Left ventricle myocardium inferior (tissue), 1 donor: ENCODE data around the gene AGPAT2. TPM values are rescaled to one million over a fixed set of nuclear protein-coding genes. Genes with fewer than 3 reads are reported as not detected.

Experiments used
- DNase-seq: peaks from one replicate; pipeline ENCODE4 v3.0.0-alpha.2; 2020
- H3K27ac ChIP-seq: fragments of 200-600 bp; replicated peaks from 2 replicates; pipeline ENCODE4 v1.8.0; 2021
- H3K27me3 ChIP-seq: fragments of 200-600 bp; 2 replicates; pipeline ENCODE4 v1.8.0; 2021; ENCODE audit warnings: low read depth
- H3K36me3 ChIP-seq: fragments of 200-600 bp; 2 replicates; pipeline ENCODE4 v1.8.0; 2021
- H3K4me1 ChIP-seq: fragments of 200-600 bp; 2 replicates; pipeline ENCODE4 v1.8.0; 2021
- H3K4me3 ChIP-seq: fragments of 200-600 bp; 2 replicates; pipeline ENCODE4 v1.8.0; 2021; ENCODE audit warnings: mild to moderate bottlenecking, moderate library complexity
- H3K9me3 ChIP-seq: fragments of 200-600 bp; replicated peaks from 2 replicates; pipeline ENCODE4 v1.8.0; 2021
- intact Hi-C: fragments of 100-400 bp; cut with micrococcal nuclease; formaldehyde crosslinking; loops from one replicate; pipeline ENCODE4 v1.11.0; 2022
- total RNA-seq: library from RNA; stranded (reverse); fragmentation: NEBNext Ultra II Directional; extraction: Animal tissue kit (Norgen Biotek cat#: 25700); gene quantifications from one replicate; pipeline ENCODE4 v1.2.1, GENCODE V29; 2021
- TF ChIP-seq, protein P1 (sequence below): fragments of 200-600 bp; IDR thresholded peaks from 2 replicates; pipeline ENCODE4 v1.8.0; 2021; ENCODE audit warnings: antibody characterized with exemption, mild to moderate bottlenecking, borderline replicate concordance
- donor health status: DM: no; HTN: yes; CAD: no; lungs with severe emphysema.

The AGPAT2 gene
- total RNA-seq, 1 donor from 2014 or later = 48.8 TPM

DNA sequence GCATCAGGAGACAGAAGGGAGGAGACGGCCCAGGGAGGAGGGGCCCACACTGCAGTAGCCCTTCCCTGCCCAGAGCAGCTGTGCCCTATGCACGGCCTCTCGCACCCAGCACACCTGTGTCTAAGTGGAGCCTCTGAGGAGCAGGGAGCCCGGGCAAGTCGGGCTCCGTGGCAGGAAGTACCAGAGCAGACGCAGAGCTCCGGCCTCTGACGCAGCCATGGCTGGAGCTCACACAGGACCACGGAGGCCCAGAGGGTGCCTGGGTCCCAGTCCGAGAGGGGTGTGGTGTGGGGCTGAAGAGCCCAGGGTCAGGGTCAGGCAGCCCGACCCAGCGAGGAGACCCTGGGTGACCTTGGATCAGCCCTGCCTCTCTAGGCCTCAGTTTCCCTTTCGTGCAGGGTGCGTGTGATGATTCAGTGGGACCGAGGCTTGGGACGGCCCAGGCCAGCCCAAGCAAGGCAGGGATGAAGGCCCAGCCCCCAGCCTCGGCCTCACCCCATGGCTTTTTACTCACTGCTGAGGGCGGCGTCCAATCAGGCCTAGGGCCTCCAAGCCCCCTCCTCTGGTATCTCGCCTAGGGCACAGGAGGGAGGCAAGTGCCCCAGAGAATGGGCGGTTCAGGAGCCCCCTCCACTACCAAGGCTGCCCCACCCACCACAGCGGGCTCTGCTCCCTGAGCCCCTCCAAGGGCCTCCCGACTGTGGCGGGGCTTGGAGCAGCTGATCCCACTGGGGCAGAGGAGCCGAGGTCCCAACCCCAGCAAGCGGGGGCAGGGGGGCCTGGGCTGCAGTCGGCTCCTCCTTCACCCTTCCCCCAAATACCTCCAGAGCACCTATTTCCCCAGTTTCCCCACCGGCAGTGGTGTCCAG is 4.3 kb upstream of the AGPAT2 start:
- no peak for DNase-seq
- no peaks in the 10 kb centered on the region for H3K36me3 ChIP-seq
- peak overlapping the region; percentile 97 for H3K27ac ChIP-seq
- no peaks in the 10 kb centered on the region for H3K27me3 ChIP-seq
- TF ChIP-seq, protein P1, sequence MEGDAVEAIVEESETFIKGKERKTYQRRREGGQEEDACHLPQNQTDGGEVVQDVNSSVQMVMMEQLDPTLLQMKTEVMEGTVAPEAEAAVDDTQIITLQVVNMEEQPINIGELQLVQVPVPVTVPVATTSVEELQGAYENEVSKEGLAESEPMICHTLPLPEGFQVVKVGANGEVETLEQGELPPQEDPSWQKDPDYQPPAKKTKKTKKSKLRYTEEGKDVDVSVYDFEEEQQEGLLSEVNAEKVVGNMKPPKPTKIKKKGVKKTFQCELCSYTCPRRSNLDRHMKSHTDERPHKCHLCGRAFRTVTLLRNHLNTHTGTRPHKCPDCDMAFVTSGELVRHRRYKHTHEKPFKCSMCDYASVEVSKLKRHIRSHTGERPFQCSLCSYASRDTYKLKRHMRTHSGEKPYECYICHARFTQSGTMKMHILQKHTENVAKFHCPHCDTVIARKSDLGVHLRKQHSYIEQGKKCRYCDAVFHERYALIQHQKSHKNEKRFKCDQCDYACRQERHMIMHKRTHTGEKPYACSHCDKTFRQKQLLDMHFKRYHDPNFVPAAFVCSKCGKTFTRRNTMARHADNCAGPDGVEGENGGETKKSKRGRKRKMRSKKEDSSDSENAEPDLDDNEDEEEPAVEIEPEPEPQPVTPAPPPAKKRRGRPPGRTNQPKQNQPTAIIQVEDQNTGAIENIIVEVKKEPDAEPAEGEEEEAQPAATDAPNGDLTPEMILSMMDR = no peak
- H3K4me1 ChIP-seq = peaks cover 89% of the 10 kb centered on the region
- no peaks in the 10 kb centered on the region for H3K9me3 ChIP-seq
- H3K4me3 ChIP-seq = no peak overlapping the region
- intact Hi-C loops = no loop called here

DNA sequence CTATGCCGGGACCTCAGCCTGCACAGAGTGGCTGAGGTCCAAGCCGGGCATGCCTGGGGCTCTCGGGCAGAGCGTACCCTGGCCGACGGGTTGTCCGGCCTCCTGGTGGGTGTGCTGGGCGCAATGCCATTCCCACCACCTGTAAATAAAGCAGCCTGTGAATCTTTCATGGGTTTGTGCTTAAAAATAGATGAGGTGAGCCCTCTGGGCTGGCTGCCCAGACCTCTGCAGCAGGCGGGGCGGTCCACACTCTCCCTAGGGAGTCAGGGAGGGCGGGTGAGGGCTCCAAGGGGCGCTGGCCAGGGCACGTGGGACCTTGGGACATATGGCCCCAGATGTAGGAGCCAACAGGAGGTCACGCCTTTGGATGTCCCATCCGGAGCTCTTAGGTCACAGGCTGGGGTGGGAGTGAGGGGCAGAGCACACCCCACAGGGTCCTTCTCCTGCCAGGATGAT is 3.6 kb upstream of the AGPAT2 start:
- intact Hi-C loops = no loop called here
- Histone ChIP-seq H3K27ac (peak overlapping the region; percentile 97), H3K4me3 (peak overlapping the region; percentile 17), H3K9me3 (no peaks in the 10 kb centered on the region), H3K4me1 (peaks cover 96% of the 10 kb centered on the region), H3K27me3 (no peaks in the 10 kb centered on the region), H3K36me3 (no peaks in the 10 kb centered on the region)
- peak; percentile 82 for DNase-seq
- TF ChIP-seq, protein P1 = no peak

DNA sequence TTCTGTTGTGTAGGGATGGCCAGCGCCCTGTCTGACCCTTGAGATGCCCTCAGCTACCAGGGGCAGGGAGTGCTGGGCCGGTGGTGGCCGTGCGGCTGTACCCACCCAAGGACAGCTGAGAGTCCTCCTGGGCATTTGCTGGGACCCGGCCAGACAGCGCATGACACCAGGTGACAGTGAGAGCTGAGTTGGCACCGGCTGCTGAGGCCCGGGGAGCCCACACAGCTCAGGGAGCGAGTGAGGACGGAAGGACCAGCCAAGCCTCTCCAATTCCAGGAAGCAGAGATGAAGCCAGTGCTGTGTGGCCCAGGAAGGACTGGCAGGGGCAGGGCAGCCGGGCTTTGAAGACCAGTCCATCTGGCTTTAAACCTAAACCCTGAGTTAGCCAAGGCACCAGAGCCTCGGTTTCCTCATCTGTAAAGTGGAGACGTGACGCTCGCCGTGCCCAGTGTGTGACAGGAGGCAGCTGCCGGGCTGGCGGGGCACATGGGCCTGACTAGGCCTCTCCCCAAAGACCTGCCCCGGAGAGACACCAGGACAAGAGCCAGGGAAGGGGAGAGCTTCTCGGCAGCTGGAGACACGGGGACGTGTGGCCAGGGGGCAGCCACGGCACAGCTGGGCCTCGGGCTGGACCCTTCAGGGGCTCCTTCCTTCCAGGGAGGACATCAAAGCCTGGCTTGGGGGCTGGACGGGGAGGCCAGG is 3.0 kb upstream of the AGPAT2 start:
- H3K27ac ChIP-seq = peak overlapping the region; percentile 97
- no peaks in the 10 kb centered on the region for H3K9me3 ChIP-seq
- TF ChIP-seq, protein P1 = no peak
- H3K27me3 ChIP-seq = no peaks in the 10 kb centered on the region
- H3K36me3 ChIP-seq = no peaks in the 10 kb centered on the region
- peak; percentile 86 for DNase-seq
- H3K4me1 ChIP-seq = peaks cover 97% of the 10 kb centered on the region
- H3K4me3 ChIP-seq = peak overlapping the region; percentile 17
- intact Hi-C loops = no loop called here

DNA sequence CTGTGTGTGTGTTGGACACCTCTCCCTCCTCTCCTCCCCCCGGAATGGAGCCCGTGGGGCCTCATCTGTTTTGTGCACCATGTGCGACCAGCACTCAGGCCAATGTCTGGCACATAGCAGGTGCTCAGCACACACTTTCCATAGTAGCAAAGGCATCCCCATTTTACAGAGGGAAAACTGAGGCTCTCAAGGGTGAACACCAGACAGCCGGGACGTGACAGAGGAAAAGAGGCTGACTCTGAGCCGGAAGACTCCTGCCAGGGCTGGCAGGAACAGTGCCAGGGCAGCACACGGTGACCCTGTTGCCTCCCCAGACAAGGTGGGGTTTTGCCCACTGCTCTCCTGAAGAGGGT is 1.8 kb upstream of the AGPAT2 start:
- Histone ChIP-seq H3K4me3 (no peak overlapping the region), H3K9me3 (no peaks in the 10 kb centered on the region), H3K4me1 (peaks cover 98% of the 10 kb centered on the region), H3K36me3 (no peaks in the 10 kb centered on the region), H3K27ac (peak overlapping the region; percentile 97), H3K27me3 (no peaks in the 10 kb centered on the region)
- TF ChIP-seq, protein P1 = no peak
- intact Hi-C loops = no loop called here
- no peak for DNase-seq

DNA sequence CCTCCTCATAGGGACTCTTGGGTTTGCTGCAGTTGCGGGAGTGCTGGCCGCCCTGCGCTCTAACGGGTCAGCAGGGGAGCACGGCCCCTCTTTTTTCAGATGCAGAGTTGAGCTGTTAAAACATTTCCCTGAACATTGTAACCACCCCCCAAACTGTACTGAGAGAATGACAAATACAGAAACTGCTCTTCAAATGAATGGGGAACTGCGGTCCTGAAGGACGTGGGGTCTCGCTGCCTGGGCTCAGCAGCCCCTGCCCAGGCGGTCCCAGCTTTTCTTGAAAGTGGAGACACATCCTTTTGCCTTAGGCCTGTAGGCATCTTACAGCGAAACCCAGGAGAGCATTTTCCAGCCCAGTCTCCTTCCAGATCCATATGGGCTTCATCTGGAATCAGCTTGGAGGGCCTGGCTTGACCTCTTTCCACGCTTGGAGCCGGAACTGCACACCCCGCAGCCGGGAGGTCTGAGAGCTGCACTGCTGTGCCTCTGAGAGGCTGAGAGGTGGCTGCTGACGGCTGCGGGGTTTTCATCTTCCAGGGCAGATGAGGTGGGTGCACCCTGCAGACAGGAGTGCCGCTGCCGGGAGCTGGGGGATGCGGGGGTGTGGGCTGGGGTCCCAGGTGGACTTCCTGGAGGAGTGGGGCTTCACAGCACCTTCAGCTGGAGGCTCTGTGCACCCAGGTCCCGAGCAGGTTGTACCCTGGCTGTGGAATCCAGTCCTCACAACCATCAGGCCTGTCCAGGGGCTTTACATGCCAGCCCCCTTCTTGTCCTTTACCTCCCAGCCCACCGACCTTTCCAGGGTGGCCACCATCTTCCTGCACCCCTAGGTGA is 1.2 kb upstream of the AGPAT2 start:
- no peaks in the 10 kb centered on the region for H3K36me3 ChIP-seq
- intact Hi-C loops = no loop called here
- H3K27me3 ChIP-seq = no peaks in the 10 kb centered on the region
- DNase-seq = peak; percentile 16
- H3K4me3 ChIP-seq = no peak overlapping the region
- TF ChIP-seq, protein P1 = no peak
- peaks cover 98% of the 10 kb centered on the region for H3K4me1 ChIP-seq
- H3K27ac ChIP-seq = peak overlapping the region; percentile 97
- H3K9me3 ChIP-seq = no peaks in the 10 kb centered on the region
